Measurements from ENCODE around the gene ADSL. TPM values are rescaled to one million over a fixed set of nuclear protein-coding genes. Genes with fewer than 3 reads are reported as not detected.

Gene ADSL
- polyA plus RNA-seq, 1 of the 3 experiments (the other 2 are of a cell fraction), result 79.7 TPM

- CTCF ChIA-PET, result interaction anchor here (0.7 to 1.2 kb wide), 3 partner anchors 38 to 213 kb away, joined by 3 to 4 read pairs (median 3); no protein-coding TSS in a partner anchor
- 100% methylated on average over 3 of the region's 3 CpGs for WGBS (ENCODE audit: low lambda C conversion rate)
- Histone ChIP-seq H3F3A (replicated peaks; ENCODE audit: insufficient read depth) (no peaks in the 10 kb centered on the region), H3K9me3 (no peaks in the 10 kb centered on the region), H3K27me3 (ENCODE audit: insufficient read depth) (no peaks in the 10 kb centered on the region), H3K4me1 (ENCODE audit: control insufficient read depth in 1 of 2, insufficient read depth in 2 of 2, low read depth in 1 of 2, low read length in 1 of 2) (no peaks in the 10 kb centered on the region), H2AFZ (ENCODE audit: low read depth) (no peak overlapping the region), H3K4me2 (no peak overlapping the region), H4K20me1 (ENCODE audit: insufficient read depth) (no peaks in the 10 kb centered on the region), H3K36me3 (replicated peaks in 1 of 2; ENCODE audit: control insufficient read depth in 1 of 2, insufficient read depth in 2 of 2, low read length in 1 of 2) (peaks cover 0 to 5% of the 10 kb centered on the region in 2 experiments), H3K9ac (no peak overlapping the region), H3K79me2 (ENCODE audit: insufficient read depth) (peaks cover 39% of the 10 kb centered on the region), H3K9me2 (no peaks in the 10 kb centered on the region), H3K27ac (ENCODE audit: low read depth in 2 of 2, low read length in 1 of 2) (no peak overlapping the region; a peak in 1 of 4 replicates), H3K4me3 (ENCODE audit: low read depth in 2 of 2, low read length in 1 of 2) (no peak overlapping the region)
- no peak for DNase-seq
- POLR2A ChIA-PET, result no interaction called here
- TF ChIP-seq NFIC (IDR thresholded peaks at IDR 0.05; ENCODE audit: borderline replicate concordance), result no peak
Observed at GRCh38 chr22:40434106-40434505, 87.8 kb downstream of the ADSL start.

GRCh38 chr22:40434745-40435144 is 88.4 kb downstream of the ADSL start:
- Histone ChIP-seq H3K9me3 (no peaks in the 10 kb centered on the region), H3K79me2 (ENCODE audit: insufficient read depth) (peaks cover 39% of the 10 kb centered on the region), H3K4me1 (ENCODE audit: control insufficient read depth in 1 of 2, insufficient read depth in 2 of 2, low read depth in 1 of 2, low read length in 1 of 2) (no peaks in the 10 kb centered on the region), H3F3A (replicated peaks; ENCODE audit: insufficient read depth) (no peaks in the 10 kb centered on the region), H3K36me3 (replicated peaks in 1 of 2; ENCODE audit: control insufficient read depth in 1 of 2, insufficient read depth in 2 of 2, low read length in 1 of 2) (peaks cover 0 to 2% of the 10 kb centered on the region in 2 experiments), H3K9ac (no peak overlapping the region), H3K27ac (ENCODE audit: low read depth in 2 of 2, low read length in 1 of 2) (no peak overlapping the region), H3K4me3 (ENCODE audit: low read depth in 2 of 2, low read length in 1 of 2) (no peak overlapping the region), H2AFZ (ENCODE audit: low read depth) (no peak overlapping the region), H3K27me3 (ENCODE audit: insufficient read depth) (no peaks in the 10 kb centered on the region), H3K9me2 (no peaks in the 10 kb centered on the region), H3K4me2 (no peak overlapping the region), H4K20me1 (ENCODE audit: insufficient read depth) (no peaks in the 10 kb centered on the region)
- 89% methylated on average over 4 of the region's 5 CpGs for WGBS (ENCODE audit: low lambda C conversion rate)
- TF ChIP-seq MEF2A (IDR thresholded peaks at IDR 0.05; ENCODE audit: borderline replicate concordance, low read depth) (no peak), USF1 (IDR thresholded peaks at IDR 0.05; ENCODE audit: borderline replicate concordance, low read depth) (no peak), FOSL2 (IDR thresholded peaks at IDR 0.05; ENCODE audit: borderline replicate concordance, low read depth) (no peak), SIN3A (IDR thresholded peaks at IDR 0.05; ENCODE audit: borderline replicate concordance, low read depth, low read length) (no peak), YY1 (IDR thresholded peaks at IDR 0.05; ENCODE audit: low read depth) (no peak), NFIC (IDR thresholded peaks at IDR 0.05; ENCODE audit: borderline replicate concordance) (no peak), SMC3 (IDR thresholded peaks at IDR 0.05; ENCODE audit: low read depth, low read length) (no peak), TEAD4 (IDR thresholded peaks at IDR 0.05; ENCODE audit: borderline replicate concordance, insufficient read depth) (no peak), MXI1 (IDR thresholded peaks at IDR 0.05; ENCODE audit: low read depth, low read length) (no peak), EZH2phosphoT487 (IDR thresholded peaks at IDR 0.05; ENCODE audit: borderline replicate concordance, low read depth) (no peak), GABPA (IDR thresholded peaks at IDR 0.05; ENCODE audit: low read depth) (no peak), RCOR1 (IDR thresholded peaks at IDR 0.05; ENCODE audit: low read length) (no peak), MAX (IDR thresholded peaks at IDR 0.05; ENCODE audit: low read depth) (no peak), FOXM1 (IDR thresholded peaks at IDR 0.05; ENCODE audit: low read depth) (no peak), GATA2 (CRISPR knock-in tag; IDR thresholded peaks at IDR 0.05) (no peak), TAF1 (IDR thresholded peaks at IDR 0.05; ENCODE audit: borderline replicate concordance, low read depth, low read length) (no peak), CHD2 (IDR thresholded peaks at IDR 0.05; ENCODE audit: low read length, partially characterized antibody) (no peak)
- ChIA-PET CTCF (interaction anchor here (1.7 to 3.8 kb wide), 4 partner anchors 8 to 211 kb away, joined by 4 to 49 read pairs (median 22); no protein-coding TSS in a partner anchor), POLR2A (no interaction called here)
- no peak for DNase-seq

All from SK-N-SH (cell line).